NCI-H1048 (cell line): ENCODE measurements around the gene DCK.

ENCODE experiments used
- DNase-seq: peaks from one replicate; lab custom pipeline; 2025; lab: John Stamatoyannopoulos, UW

Gene DCK

DNA sequence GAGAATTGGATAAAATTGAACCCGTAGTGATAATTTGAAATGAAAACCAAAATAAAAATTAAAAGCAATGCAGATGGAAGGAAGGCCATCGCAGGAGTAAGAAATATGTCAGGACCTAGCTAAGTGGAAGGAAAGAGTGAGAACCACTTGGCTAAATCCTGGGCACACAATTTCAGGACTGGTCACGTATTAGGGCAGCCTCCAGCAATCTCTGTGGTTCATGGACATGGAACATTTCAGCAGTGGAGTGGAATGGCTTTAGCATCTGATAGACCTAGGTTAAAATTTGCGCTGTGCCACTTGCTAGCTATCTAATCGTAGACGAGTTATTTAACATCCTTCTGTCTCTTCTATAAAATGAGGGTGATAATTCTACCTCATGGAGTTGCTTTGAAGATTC, 71.1 kb downstream of the DCK start:
- no peak for DNase-seq

DNA sequence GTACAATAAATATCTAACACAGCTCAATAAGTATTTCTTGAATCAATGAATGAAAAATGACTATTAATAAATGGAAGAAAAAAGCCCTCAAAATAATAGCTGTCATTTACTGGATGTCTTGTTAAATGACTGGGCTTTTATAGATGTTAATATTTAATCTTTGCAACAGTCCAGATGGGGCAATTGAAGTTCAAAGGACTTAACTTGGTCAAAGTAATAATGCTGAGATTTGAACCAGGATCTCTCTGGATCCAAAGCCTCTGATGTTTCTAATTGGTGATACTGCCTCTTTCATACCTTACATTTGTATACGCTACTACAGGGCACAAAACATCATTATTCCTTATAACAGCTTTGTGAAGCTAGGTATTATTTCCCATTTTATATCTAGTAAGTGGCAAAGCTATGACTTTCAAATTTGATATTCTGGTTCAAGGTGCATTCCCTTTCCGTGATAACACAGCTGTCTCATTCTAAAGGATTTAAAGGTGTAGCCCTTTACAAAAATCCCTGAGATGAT, 72.6 kb downstream of the DCK start:
- no peak for DNase-seq

DNA sequence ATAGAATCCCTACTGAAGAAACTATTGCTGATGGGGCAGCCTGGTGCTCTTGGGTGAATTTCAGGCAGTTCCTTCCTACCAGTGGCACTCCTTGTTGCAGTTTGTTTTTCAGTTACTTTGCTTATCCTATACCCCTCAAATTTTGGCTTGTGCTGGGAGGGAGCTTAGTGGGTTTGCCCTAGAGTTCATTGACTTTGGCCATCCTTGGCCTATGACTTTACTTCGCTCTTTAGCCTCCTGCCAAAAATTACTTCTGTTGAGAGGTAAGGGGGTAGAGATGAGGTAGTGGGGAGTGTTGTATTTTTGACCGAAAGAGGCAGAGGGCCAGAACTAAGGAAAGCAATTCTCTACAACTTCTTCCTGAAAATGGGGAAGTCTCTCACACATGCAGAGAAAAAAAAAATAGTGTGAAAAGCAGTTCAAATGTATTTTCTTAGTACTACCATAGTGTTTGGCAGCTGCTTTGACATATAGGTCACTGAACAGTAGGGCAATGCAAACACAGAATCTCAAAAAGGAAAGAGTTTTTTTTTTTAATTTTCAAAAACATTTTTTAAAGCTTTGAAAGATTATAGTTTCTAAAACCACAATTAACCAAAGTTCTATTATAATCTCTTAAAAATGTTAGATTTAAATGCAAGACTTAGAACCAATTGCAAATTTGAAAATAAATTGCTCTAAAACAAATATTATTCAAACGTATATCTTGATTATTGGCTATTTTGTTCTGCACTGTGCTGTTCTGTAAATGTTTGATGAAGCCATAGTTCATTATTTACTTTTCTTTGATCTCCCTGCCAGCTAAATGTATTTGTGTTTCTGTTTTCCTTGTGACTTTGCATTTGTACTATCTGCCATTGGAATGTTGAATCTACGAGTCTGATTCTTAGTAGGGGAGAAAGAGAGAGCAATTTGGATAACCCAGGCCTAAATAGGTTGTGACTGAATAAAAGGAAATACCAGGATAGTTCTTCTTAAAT, 73.6 kb downstream of the DCK start:
- no peak for DNase-seq

DNA sequence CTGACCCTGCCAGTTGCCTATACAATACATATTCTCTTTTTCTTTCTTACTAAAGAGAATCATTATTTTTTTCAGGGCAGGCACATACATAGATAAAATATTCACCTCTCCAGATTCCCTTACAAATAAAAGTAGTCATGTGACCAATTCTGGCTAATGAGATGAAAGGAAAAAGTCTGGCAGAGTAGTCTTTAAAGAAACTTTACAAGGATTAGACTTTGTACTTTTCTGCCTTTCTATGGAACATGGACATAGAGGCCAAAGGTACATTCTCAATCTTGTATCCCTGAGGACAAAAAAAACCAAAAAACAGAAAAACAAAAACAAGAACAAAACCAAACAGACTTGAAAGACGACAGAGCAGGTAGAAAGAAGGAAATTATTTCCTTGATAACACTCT, 75.6 kb downstream of the DCK start:
- no peak for DNase-seq

DNA sequence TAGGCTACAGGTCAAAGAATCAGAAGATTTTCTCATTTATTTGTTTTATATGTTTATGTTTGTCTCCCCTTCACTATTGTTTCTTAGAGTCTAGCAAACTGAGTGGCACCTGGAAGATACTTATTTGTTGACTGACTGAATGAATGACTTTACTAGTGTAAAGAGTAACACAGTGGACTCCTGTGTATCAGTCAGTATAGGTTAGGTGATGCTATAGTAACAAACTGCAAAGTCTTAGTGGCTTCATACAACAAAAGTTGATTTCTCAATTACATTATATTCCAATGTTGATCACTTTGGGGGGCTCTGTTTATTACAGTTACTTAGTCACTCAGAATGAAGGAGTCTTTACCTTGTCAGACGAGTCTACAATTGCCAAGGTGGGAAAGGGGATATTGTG, 76.6 kb downstream of the DCK start:
- no peak for DNase-seq

DNA sequence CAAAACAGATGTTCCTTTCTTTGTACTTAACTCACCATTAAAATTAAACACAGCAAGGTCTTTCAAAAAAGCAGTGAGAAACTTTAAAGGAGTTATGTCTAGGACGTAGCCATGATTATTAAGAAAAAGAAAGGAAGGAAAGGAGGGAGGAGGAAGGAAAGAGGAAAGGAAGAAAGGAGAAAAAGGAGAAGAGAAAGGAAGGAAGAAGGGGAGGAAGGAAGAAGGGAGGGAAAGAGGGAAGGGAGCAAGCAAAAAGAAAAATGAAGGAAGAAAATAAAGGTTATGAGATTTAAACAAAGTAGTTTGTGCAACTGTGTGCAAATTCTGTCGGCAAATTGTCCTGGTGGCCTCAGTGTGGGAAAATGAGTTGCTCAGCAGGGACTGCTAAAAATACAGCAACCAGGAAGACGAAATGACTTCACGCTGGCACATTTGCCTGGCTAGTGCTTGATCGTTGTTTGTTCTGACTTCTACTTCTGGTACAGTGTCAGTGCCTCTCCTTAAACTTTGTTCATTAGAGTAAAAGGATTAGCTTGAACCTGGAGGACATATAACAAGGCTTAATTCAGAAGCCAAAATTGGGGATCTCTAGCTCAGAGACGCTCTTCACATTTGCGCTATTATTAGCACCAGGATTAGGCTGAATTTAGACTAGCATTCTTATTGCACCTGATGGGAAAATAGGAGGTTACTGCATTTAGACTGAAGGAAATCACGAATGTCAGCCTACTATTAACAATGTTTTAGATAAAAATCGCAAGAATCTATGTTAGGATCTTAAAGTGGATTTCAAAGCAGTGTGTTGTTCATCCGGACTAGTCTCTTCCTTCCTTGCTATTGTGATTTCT, 81.2 kb downstream of the DCK start:
- no peak for DNase-seq
